Liver (tissue), 9 donors: ENCODE data around the gene ARFGAP1. TPM values are rescaled to one million over a fixed set of nuclear protein-coding genes. Genes with fewer than 3 reads are reported as not detected.

Experiments used
- DNase-seq: peaks from one replicate; pipeline ENCODE4 v3.0.0-alpha.2; 2017; ENCODE audit warnings: low spot score
- H3K27ac ChIP-seq, 2 donors: one replicate each; pipeline ENCODE4 v1.7.0; 2013; ENCODE audit warnings: inconsistent platforms in 2 of 2, low read length in 2 of 2, control low read depth in 1 of 2, low read depth in 1 of 2, mild to moderate bottlenecking in 1 of 2
- H3K27me3 ChIP-seq, 4 donors: one replicate each; pipeline versions ENCODE4 v1.6.1 to v1.7.0; 2013; ENCODE audit warnings: low read length in 3 of 4, inconsistent platforms in 1 of 4, mild to moderate bottlenecking in 1 of 4, moderate library complexity in 1 of 4; ENCODE audit not compliant: control insufficient read depth in 4 of 4, insufficient read depth in 4 of 4
- H3K36me3 ChIP-seq, 4 donors: one replicate each; pipeline versions ENCODE4 v1.6.1 to v1.7.0; 2013; ENCODE audit warnings: low read length in 3 of 4, mild to moderate bottlenecking in 3 of 4, low read depth in 1 of 4, moderate library complexity in 1 of 4; ENCODE audit not compliant: control insufficient read depth in 4 of 4, insufficient read depth in 3 of 4
- H3K4me1 ChIP-seq, 4 donors: one replicate each; pipeline versions ENCODE4 v1.6.1 to v1.7.0; 2013; ENCODE audit warnings: low read length in 3 of 4, mild to moderate bottlenecking in 3 of 4, moderate library complexity in 1 of 4; ENCODE audit not compliant: control insufficient read depth in 4 of 4, insufficient read depth in 4 of 4
- H3K4me3 ChIP-seq, 3 donors: one replicate each; pipeline versions ENCODE4 v1.6.1 to v1.7.0; 2013; ENCODE audit warnings: low read length in 3 of 3, control low read depth in 1 of 3, low read depth in 1 of 3, mild to moderate bottlenecking in 1 of 3
- H3K9ac ChIP-seq, 2 donors: one replicate each; pipeline ENCODE4 v1.7.0; 2013; ENCODE audit warnings: low read length in 2 of 2, mild to moderate bottlenecking in 2 of 2, moderate library complexity in 2 of 2, control low read depth in 1 of 2, low read depth in 1 of 2
- H3K9me3 ChIP-seq, 4 donors: one replicate each; pipeline versions ENCODE4 v1.6.1 to v1.7.0; 2013; ENCODE audit warnings: low read length in 3 of 4; ENCODE audit not compliant: control insufficient read depth in 4 of 4
- ATF3 ChIP-seq: IDR thresholded peaks from 2 replicates; pipeline ENCODE4 v1.6.1; 2016; ENCODE audit warnings: antibody characterized with exemption
- CTCF ChIP-seq: fragments of 150-350 bp; IDR thresholded peaks from 2 replicates; pipeline ENCODE4 v1.5.1; 2017; ENCODE audit warnings: improper control_type of control experiment, low read depth, low read length; ENCODE audit not compliant: missing input control
- EGR1 ChIP-seq, 2 donors: IDR thresholded peaks; 2 replicates each; pipeline ENCODE4 v1.6.1; 2016 to 2018; ENCODE audit warnings: antibody characterized with exemption in 2 of 2, low read depth in 2 of 2
- FOXA1 ChIP-seq: IDR thresholded peaks from 2 replicates; pipeline ENCODE4 v1.6.1; 2016; ENCODE audit warnings: antibody characterized with exemption
- FOXA2 ChIP-seq: IDR thresholded peaks from 2 replicates; pipeline ENCODE4 v1.6.1; 2016; ENCODE audit warnings: antibody characterized with exemption
- GABPA ChIP-seq, 2 donors: IDR thresholded peaks in 1 of 2; conservative IDR thresholded peaks in 1 of 2; 2 replicates each; pipeline ENCODE4 v1.6.1; 2016; ENCODE audit warnings: antibody characterized with exemption in 2 of 2, mild to moderate bottlenecking in 1 of 2, moderate library complexity in 1 of 2
- HNF4A ChIP-seq, 2 donors: conservative IDR thresholded peaks; 2 replicates each; pipeline ENCODE4 v1.6.1; 2016; ENCODE audit warnings: antibody characterized with exemption in 2 of 2, mild to moderate bottlenecking in 2 of 2
- HNF4G ChIP-seq: IDR thresholded peaks from 2 replicates; pipeline ENCODE4 v1.6.1; 2016; ENCODE audit warnings: antibody characterized with exemption
- JUND ChIP-seq, 2 donors: IDR thresholded peaks; 2 replicates each; pipeline ENCODE4 v1.6.1; 2016; ENCODE audit warnings: antibody characterized with exemption in 2 of 2
- MAX ChIP-seq: IDR thresholded peaks from 2 replicates; pipeline ENCODE4 v1.6.1; 2016; ENCODE audit warnings: antibody characterized with exemption
- NR2F2 ChIP-seq: IDR thresholded peaks from 2 replicates; pipeline ENCODE4 v1.6.1; 2016; ENCODE audit warnings: antibody characterized with exemption
- RAD21 ChIP-seq, 2 donors: IDR thresholded peaks; 2 replicates each; pipeline ENCODE4 v1.6.1; 2016; ENCODE audit warnings: antibody characterized with exemption in 2 of 2, mild to moderate bottlenecking in 2 of 2
- REST ChIP-seq: IDR thresholded peaks from 2 replicates; pipeline ENCODE4 v1.6.1; 2016; ENCODE audit warnings: antibody characterized with exemption, mild to moderate bottlenecking
- RXRA ChIP-seq, 2 donors: IDR thresholded peaks; 2 replicates each; pipeline ENCODE4 v1.6.1; 2017 to 2018; ENCODE audit warnings: antibody characterized with exemption in 2 of 2, mild to moderate bottlenecking in 1 of 2
- SP1 ChIP-seq: IDR thresholded peaks from 2 replicates; pipeline ENCODE4 v1.6.1; 2018; ENCODE audit warnings: antibody characterized with exemption, mild to moderate bottlenecking
- TAF1 ChIP-seq: conservative IDR thresholded peaks from 2 replicates; pipeline ENCODE4 v1.6.1; 2016; ENCODE audit warnings: antibody characterized with exemption, mild to moderate bottlenecking
- YY1 ChIP-seq: IDR thresholded peaks from 2 replicates; pipeline ENCODE4 v1.6.1; 2016; ENCODE audit warnings: antibody characterized with exemption, mild to moderate bottlenecking
- ZBTB33 ChIP-seq: IDR thresholded peaks from 2 replicates; pipeline ENCODE4 v1.6.1; 2016; ENCODE audit warnings: antibody characterized with exemption
- WGBS: extraction: QIAGEN DNeasy Blood & Tissue Kit; methylation state at CpG from one replicate; pipeline ENCODE4 v1.1.7; 2013; 5-methylcytosine and 5-hydroxymethylcytosine counted together
- polyA plus RNA-seq, 2 donors: library from polyadenylated mRNA; stranded (reverse) in 1 of 2; unstranded in 1 of 2; fragments of 200-250 nt in 1 of 2; fragments of >200 nt in 1 of 2; fragmentation: Nextera tagmentation in 1 of 2; extraction: Ambion mirVana in 1 of 2; gene quantifications; one replicate each; pipeline versions ENCODE4 v1.2.1 to v1.2.3, GENCODE V29; 2013 to 2015
- total RNA-seq, 2 donors: library from RNA; depleted of rRNA; stranded (reverse); fragments of >200 nt; gene quantifications; one replicate each; pipeline ENCODE4 v1.2.3, GENCODE V29; 2014
- donor health status: healthy.
- donor health status: healthy.
- donor health status: healthy.
- donor health status: healthy.
- donor health status: healthy.

Gene ARFGAP1
- total and polyA plus RNA-seq, 4 donors: 11.2 to 29.7 (median 21.8) TPM

- Histone ChIP-seq H3K4me1 (no peaks in the 10 kb centered on the region), H3K9me3 (peaks cover 0 to 4% (median 0%) of the 10 kb centered on the region in 4 donors), H3K27ac (no peak overlapping the region), H3K4me3 (no peak overlapping the region), H3K36me3 (no peaks in the 10 kb centered on the region), H3K9ac (no peak overlapping the region), H3K27me3 (no peaks in the 10 kb centered on the region)
- TF ChIP-seq TAF1 (no peak), RAD21 (IDR thresholded peaks at IDR 0.05) (no peak), HNF4G (no peak), MAX (no peak), NR2F2 (no peak), SP1 (no peak), RXRA (IDR thresholded peaks at IDR 0.05) (no peak), REST (no peak), FOXA1 (no peak), HNF4A (conservative IDR thresholded peaks at IDR 0.05) (no peak), JUND (IDR thresholded peaks at IDR 0.05) (no peak), ATF3 (no peak), EGR1 (IDR thresholded peaks at IDR 0.05; ENCODE audit: low read depth in 2 of 2) (no peak), CTCF (no peak), FOXA2 (no peak), ZBTB33 (no peak), GABPA (IDR thresholded peaks at IDR 0.05 in 1 of 2, conservative IDR thresholded peaks at IDR 0.05 in 1 of 2) (no peak), YY1 (no peak)
- no peak for DNase-seq
- 88% methylated on average over 22 of the region's 22 CpGs for WGBS
Measured at GRCh38 chr20:63332488-63333240, 60.1 kb downstream of the ARFGAP1 start.
